GM10248 (cell line): Measurements from ENCODE around the gene SLC35F4.

Experiments
- CTCF ChIA-PET: fragments of 300-600 bp; sonication (Branson Sonifier 250); formaldehyde crosslinking; extraction: SDS; loops from one replicate; lab custom pipeline; 2021; ENCODE audit warnings: antibody characterized with exemption; lab: Yijun Ruan, JAX
- POLR2A ChIA-PET: fragments of 350-650 bp; sonication (Branson Sonifier 250); formaldehyde crosslinking; extraction: SDS; loops from one replicate; lab custom pipeline; 2020; ENCODE audit warnings: antibody characterized with exemption; lab: Yijun Ruan, JAX
- DNase-seq: peaks from one replicate; pipeline ENCODE4 v3.0.0; 2012; ENCODE audit errors: extremely low spot score
- CTCF ChIP-seq: IDR thresholded peaks from 2 replicates; pipeline ENCODE4 v1.5.1; 2012; ENCODE audit warnings: mild to moderate bottlenecking, low read depth; ENCODE audit errors: extremely low read depth, missing control alignments, control extremely low read depth

SLC35F4 gene

DNA sequence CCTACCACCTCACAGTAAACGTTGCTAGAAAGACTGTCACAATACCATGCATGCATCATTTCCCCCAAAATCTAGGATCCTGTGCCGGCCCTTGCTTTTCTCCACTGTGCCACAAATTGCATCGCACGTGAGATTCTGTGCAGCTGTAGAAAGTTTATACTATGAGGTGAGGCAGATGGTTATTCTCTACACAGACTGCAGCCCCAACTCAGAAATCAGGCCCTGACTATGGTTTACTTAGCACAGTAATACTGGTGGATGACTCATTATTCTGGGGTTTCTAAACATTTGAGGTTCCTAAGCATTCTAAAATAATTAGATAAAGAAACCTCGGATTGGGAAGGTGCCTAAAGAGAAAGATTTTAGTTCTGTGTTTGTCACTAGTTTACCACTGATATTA, 208.4 kb downstream of the SLC35F4 start:
- no peak for TF ChIP-seq CTCF
- CTCF ChIA-PET, result no interaction called here
- POLR2A ChIA-PET, result no interaction called here
- no peak for DNase-seq

GRCh38 chr14:57656853-57657252, 209.0 kb downstream of the SLC35F4 start:
- CTCF ChIA-PET, result no interaction called here
- no peak for TF ChIP-seq CTCF
- DNase-seq, result no peak
- POLR2A ChIA-PET, result no interaction called here

GRCh38 chr14:57652769-57653168, 213.1 kb downstream of the SLC35F4 start:
- TF ChIP-seq CTCF, result no peak
- CTCF ChIA-PET, result interaction anchor here (1.4 to 1.9 kb wide), 2 partner anchors 8 to 12 kb away, joined by 4 to 5 read pairs; no protein-coding TSS in a partner anchor
- DNase-seq, result no peak
- POLR2A ChIA-PET, result no interaction called here

- TF ChIP-seq CTCF, result no peak
- ChIA-PET POLR2A (no interaction called here), CTCF (no interaction called here)
- DNase-seq, result no peak
Measured at GRCh38 chr14:57641776-57642175, 224.1 kb downstream of the SLC35F4 start.

DNA sequence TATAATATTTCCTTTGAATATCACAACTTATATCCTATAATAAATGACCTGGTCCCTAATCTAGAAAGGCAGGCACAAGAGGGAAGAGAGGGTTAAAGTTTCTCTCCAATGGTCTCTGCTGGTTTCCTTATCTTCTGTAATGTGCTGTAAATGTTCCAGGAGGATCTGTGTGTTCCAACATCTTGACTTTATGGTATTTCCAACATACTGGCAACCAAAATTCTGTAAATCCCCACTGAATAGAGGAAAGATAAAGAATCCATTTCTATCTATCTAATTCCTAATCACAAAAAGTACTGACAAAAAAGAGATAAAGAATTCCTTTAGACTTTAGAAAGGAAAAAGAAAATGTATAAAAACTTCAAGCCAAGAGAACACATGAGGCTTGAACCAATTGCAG, 225.9 kb downstream of the SLC35F4 start:
- ChIA-PET CTCF (interaction anchor here (1.6 kb wide), 1 partner anchor 20 kb away, joined by 4 read pairs; no protein-coding TSS in a partner anchor), POLR2A (no interaction called here)
- no peak for TF ChIP-seq CTCF
- DNase-seq, result no peak

DNA sequence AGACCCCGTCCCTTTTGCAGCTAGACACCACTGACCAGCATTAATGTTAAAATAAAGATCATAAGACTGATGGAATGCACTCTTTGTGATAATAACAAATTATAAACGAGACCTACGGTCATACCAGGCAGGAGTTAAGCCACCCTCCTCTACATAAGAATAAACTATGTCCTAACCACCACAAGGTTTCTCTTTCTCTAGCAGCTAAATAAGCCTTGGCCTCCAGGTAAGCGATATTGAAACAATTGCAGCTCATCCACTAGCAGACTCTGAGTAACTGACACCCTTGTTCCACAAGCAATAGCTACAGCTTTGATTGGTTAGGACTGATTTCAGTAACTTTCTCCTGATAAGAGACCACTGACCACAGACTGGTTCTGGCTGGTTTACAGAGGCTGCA, 228.0 kb downstream of the SLC35F4 start:
- no peak for DNase-seq
- ChIA-PET CTCF (no interaction called here), POLR2A (no interaction called here)
- TF ChIP-seq CTCF, result no peak

DNA sequence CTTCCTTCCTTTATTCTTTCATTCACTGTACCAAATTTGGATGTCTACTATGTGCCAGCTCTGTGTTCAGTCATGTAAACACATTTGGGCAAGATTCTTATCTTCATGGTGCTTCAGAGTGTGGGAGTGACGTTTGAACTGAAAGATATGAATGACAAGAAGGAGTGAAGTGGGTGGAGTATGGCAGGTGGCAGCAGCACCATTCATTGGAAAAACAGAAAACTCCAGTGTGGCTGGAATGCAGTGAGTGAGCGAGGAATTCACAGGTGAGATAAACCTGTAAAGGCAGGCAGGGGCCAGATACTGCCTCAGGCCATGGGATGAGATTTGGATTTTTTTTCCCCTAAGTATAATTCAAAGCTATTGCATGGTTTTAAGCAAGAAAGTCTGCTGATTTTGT, 231.6 kb downstream of the SLC35F4 start:
- POLR2A ChIA-PET, result no interaction called here
- DNase-seq, result no peak
- CTCF ChIA-PET, result no interaction called here
- no peak for TF ChIP-seq CTCF
